ENCODE measurements around the gene NFIA.

The NFIA gene

GRCh38 chr1:61316493-61316892, 234.1 kb downstream of the NFIA start:
- DNase-seq: no peak

GRCh38 chr1:61318319-61319125, 236.2 kb downstream of the NFIA start:
- no peak for DNase-seq

- DNase-seq: no peak
Measured at GRCh38 chr1:61320575-61320974, 238.2 kb downstream of the NFIA start.

DNA sequence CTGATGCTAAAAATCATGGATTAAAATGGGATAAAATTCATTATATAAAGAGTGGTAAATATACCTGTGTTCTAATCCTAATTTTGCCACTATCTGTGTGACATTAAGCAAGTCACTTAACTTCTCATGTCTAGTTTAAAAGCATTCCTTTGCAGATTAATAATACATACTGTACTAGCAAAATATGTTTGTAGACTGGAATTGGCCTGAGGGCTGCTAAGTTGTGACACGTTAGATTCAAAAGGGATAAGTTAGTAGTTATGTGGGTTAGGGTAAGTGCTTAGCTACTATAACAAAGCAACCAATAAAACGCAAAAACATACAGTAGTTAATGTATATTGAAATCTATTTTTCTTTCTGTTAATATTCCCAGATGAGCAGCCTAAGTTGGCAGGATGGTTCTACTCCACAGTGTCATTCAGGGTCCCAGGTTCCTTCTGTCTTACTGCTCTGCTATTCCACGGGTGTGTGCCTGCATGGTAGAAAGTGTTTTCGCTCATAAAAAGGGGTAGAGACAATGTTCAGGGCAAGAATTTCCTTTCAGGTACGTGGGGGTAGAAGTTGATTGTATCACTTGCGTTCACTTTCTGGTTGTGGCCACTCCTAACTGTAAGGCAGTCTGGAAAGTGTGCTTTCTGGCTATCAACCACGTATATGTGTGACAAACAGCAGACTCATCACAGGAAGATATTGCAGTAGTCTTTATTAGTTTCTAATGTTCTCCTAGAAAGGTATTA, 239.8 kb downstream of the NFIA start:
- no peak for DNase-seq

DNA sequence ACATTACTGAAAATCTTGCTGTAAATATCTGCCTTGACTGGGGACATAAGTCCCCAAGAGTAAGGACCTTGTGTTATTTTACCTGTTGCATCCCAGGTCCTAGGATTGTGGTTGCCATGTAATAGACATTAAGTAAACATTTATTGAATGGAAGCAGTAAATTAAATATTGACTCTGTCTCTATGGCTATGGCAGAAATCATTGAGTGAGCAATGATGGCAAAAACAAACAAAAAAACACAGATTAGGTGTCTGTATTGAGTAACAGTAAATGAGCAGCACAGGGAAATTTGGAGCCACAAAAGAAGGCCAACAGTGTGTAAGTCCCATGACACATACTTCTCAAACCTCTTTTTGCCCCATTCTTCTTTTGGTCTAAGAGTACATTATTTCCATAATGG, 240.4 kb downstream of the NFIA start:
- no peak for DNase-seq

DNA sequence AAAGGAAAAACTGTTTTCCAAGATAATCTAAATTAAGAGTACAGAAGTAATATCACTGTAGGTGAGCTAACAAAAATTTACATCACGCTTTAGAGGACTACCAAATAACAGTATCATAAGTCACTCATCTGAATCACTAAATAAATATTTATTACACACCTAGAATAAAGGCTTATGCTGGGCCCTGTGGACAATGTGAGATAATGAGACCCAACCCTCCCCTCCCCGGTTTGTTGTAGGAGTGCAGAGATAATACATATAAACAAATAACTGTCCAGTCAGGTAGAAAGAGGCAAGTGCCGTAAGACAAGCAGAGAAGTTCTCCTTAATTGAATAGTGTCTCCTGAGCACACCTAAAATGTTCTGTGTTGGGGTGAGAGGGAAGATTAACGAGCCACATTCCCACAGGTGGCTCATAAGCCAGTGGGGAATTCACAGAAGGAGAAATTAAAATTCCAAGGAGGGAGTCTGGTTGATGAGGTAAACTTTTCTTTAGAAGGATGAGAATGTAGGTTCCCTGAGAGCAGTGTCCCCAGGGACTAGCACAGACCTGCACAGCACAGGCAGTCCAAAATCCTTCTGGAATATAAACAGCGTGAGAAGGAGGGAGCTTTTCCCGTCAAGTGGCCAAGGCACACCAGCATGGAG, 241.4 kb downstream of the NFIA start:
- no peak for DNase-seq

DNA sequence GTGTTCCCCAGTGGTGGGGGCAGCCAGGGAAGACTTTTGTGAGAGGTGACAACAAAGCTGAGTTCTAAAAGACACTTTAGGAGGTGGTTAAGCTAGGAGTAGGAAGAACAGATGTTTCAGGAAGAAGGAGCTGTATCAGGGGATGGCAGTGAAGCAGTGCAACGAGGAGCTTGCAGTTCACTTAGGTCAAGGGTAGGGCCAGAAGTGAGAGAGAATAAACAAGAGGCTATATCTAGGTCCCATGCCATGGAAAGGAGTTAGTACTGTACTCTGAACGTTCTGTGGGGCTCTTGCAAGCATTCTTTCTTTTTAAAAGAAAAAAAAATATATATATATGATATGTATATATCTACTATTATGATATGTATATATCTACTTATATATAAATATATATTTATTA, 244.4 kb downstream of the NFIA start:
- DNase-seq: no peak

DNA sequence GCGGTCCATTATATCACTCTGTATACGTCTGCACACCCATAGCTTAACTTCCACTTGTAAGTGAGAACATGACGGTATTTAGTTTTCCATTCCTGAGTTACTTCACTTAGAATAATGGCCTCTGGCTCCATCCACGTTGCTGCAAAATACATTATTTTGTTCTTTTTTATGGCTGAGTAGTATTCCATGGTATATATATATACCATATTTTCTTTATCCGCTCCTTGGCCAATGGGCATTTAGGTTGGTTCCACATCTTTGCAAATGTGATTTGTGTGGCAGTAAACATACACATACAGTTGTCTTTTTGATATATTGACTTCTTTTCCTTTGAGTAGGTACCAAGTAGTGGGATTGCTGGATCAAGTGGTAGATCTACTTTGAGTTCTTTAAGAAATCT, 245.1 kb downstream of the NFIA start:
- DNase-seq: no peak

GRCh38 chr1:61329556-61329955, 247.2 kb downstream of the NFIA start:
- DNase-seq: no peak

GRCh38 chr1:61330018-61330417, 247.7 kb downstream of the NFIA start:
- no peak for DNase-seq

DNA sequence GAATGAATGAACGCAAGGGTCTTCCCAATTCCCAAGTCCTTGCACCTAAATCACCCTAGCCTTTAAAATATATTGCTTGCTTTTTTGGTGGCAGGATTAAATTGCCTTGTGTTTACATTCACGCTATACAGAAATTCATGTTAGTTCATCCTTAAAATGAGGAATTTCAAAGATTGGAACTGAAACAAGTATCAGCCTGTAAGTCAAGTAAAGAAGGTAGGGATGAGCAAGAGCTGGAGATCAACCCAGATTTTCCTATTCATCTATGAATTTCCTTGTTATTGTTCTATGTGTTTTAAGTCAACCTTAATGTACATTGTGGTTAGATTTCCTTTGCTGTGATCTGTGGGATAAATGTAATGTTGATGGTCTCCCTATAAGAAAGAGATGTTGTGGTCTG, 248.2 kb downstream of the NFIA start:
- no peak for DNase-seq

- no peak for DNase-seq
Measured at GRCh38 chr1:61332196-61332753, 249.9 kb downstream of the NFIA start.

- no peak for DNase-seq
Measured at GRCh38 chr1:61332796-61333195, 250.4 kb downstream of the NFIA start.

DNA sequence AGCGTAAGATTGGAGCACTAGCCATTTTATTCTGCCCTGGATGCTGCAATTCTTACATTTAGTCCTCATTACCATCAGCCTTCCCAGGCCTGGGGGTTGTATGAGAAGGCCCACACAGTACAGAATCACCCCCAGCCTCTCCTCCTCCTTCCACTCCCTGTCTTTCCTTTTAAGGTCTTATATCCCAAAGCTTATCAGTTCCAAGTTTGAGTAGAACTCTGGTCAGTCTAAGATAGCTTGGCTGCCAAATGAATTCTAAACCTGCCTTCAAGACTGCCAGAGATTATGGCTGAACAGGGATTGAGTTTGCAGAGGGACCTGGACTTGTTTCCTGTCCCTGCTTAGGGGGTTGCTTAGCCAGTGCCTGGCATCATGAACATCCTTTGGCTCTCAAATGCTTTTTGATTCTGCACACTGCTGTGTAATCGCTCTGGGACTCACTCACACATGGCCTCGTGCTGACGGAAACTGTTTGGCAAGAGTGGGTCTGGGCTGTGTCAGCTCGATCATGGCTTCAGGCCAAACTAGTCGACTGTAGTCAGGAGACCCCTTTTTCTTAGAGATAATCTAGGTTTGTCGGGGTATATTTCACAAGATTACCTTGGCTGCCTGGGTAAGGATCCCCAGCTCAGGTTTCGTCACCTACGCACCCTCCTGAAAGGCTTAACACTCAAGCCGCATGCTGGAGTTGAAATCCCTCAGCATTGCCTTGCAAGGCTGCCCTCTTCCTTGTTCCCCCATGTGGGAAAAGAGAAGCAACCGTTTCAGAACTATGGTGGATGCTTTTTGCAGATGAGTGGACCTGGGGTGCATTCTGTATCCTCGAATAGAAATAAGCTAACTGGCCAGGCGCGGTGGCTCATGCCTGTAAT, 252.6 kb downstream of the NFIA start:
- DNase-seq: no peak

- DNase-seq: no peak
Measured at GRCh38 chr1:61337037-61337436, 254.7 kb downstream of the NFIA start.

DNA sequence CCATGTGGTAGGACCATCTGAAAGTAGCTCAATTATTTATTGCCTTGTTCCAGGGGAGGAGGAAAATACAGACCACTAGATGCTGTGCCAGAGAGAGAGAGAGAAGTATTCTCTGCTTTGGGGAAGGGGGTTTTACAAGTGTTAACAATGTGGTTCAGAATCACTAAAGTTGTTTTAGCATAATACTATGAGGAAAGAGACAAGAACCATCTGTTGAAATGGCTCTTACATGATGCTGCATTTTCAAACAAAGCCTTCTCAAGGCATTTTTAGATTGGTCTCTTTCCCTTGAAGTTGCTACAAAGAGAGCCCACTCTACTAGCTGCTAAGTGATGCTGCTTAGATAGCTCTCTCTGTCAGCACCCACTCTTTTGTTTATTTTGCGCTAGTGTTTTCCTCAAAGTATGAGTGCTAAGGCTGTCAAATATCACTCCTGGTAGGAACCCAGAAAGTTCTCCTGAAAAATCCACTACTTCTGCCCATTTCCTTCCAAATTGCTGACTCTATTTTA, 255.1 kb downstream of the NFIA start:
- DNase-seq: no peak

DNA sequence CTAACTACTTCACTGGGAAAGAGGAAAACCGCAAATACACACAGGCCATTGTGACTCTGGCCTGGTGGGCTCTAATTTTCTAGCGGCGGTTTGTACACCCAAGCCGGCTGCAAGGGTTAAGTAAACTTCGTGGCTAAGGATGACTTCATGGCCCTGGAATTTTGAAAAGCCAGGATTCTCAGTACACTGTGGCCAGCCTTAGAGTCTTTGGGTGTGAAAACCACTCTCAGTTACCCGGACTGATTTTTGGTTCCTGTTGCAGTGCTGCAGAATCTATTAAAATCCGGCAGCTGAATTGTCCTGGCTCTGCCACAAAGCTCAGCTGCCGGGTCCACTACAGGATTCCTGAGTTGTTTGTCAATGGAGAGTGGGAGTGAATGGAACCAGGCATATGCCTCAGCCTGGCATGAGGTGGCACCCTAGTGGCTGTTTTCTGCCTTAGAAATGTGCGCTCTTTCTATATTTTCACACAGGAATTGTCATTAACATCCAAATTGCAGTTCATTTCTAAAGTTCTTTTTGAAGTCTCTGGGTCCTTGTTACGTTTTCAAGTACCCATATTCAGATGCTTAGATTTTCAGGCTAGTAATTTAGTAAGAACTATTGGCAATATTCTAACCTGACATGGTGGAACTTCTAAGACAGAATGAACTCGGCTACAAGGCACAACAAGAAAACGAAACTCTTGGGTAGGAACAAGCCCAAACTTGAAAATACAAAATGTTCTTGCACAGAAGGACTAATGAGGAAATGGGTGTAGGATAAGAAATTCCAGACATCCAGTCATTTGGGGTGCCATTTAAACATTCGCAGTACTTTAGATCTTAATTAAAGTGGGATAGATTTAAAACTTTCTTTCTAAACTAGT, 255.9 kb downstream of the NFIA start:
- DNase-seq: no peak

- DNase-seq: no peak
Measured at GRCh38 chr1:61338899-61339298, 256.5 kb downstream of the NFIA start.

DNA sequence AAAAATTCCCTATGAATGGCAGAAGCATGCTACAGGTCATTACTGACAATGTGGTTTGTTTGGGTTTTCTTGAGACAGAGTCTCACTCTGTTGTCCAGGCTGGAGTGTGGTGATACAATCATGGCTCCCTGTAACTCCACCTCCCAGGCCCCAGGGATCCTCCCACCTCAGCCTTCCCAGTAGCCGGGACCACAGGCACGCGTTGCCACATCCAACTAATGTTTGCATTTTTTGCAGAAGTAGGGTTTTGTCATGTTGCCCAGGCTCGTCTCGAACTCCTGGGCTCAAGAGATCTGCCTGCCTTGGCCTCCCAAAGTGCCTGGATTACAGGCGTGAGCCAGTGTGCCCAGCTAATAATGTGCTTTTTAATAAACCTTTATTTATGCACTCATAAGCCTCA, 259.1 kb downstream of the NFIA start:
- DNase-seq: no peak

DNA sequence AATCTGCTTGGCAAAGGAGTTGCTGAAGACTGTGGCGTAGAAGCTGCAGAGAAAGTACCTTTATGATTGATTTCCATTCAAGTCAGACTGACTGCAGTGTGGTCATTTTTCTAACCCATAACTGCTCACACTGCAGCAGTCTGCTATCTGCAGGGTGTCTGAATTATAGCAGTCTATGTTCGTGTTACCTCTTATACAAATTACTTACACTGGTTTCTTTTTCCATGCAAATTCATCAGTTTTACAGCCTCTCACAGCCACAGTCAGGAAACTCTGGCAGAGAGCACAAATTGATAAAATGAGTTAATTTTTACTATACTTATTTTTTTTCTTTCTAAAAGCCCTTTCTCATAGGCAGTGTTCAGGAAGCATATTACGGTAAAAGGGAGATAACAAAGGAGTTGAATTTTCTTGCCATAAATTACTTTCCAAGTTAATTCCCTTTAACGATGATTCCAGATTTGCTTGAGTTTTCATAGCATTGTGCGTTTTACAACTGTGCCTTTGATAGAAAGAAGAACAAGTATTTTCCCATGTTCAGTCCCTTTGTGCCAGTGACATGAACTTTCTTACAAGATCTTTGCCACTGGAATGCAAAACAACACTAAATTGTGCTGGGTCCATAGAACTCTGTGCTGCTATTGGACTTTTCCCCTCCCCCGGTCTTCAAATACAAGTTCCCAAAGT, 261.5 kb downstream of the NFIA start:
- no peak for DNase-seq

DNA sequence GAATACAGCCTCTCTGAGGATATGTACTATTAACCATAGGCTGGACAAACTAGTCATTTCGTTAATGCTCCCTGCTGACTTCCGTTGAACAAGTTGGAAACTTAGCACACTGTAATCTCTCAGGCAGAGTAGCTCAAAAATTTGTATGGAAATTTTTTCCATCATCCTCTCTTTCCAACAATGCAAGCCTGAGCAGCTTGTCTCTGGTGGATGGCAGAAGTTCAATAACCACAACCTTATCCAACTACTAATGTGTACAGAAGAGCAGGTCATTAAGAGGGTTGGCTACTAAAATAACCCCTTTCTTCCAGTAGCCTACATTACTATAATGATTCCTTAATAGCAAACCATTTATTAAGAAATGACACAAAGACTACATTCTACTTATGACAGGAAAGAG, 262.3 kb downstream of the NFIA start:
- no peak for DNase-seq
